SIG-M5 (cell line): ENCODE data around the gene CYTIP.

ENCODE experiments used
- DNase-seq: peaks from one replicate; lab custom pipeline; 2025; lab: John Stamatoyannopoulos, UW

The CYTIP gene

GRCh38 chr2:157463002-157463401 lies 19.1 kb upstream of the CYTIP start:
- DNase-seq: no peak

- no peak for DNase-seq
These were observed 17.0 kb upstream of the CYTIP start for GRCh38 chr2:157460897-157461296.

- no peak for DNase-seq
These were observed 16.5 kb upstream of the CYTIP start for GRCh38 chr2:157460384-157460837.

- DNase-seq: no peak
These were observed 15.6 kb upstream of the CYTIP start for GRCh38 chr2:157459486-157459885.

GRCh38 chr2:157447741-157448140 lies 3.9 kb upstream of the CYTIP start:
- no peak for DNase-seq

- no peak for DNase-seq
These were observed 3.1 kb upstream of the CYTIP start for GRCh38 chr2:157447031-157447430.

- DNase-seq: no peak
These were observed 752 bp upstream of the CYTIP start for GRCh38 chr2:157444641-157445040.

- no peak for DNase-seq
These were observed 799 bp downstream of the CYTIP start for GRCh38 chr2:157443090-157443489.

GRCh38 chr2:157442636-157443035 lies 1.3 kb downstream of the CYTIP start:
- no peak for DNase-seq

- DNase-seq: no peak
These were observed 1.7 kb downstream of the CYTIP start for GRCh38 chr2:157442191-157442590.

GRCh38 chr2:157441072-157441454 lies 2.8 kb downstream of the CYTIP start:
- DNase-seq: no peak

GRCh38 chr2:157440404-157441071 lies 3.4 kb downstream of the CYTIP start:
- no peak for DNase-seq

- no peak for DNase-seq
These were observed 4.1 kb downstream of the CYTIP start for GRCh38 chr2:157439824-157440186.

GRCh38 chr2:157438863-157439823 lies 4.7 kb downstream of the CYTIP start:
- no peak for DNase-seq

GRCh38 chr2:157433394-157433793 lies 10.5 kb downstream of the CYTIP start:
- no peak for DNase-seq

GRCh38 chr2:157432475-157433106 lies 11.3 kb downstream of the CYTIP start:
- DNase-seq: no peak

GRCh38 chr2:157431176-157431575 lies 12.7 kb downstream of the CYTIP start:
- no peak for DNase-seq

- DNase-seq: no peak
These were observed 15.3 kb downstream of the CYTIP start for GRCh38 chr2:157428500-157429175.

- DNase-seq: no peak
These were observed 16.0 kb downstream of the CYTIP start for GRCh38 chr2:157427922-157428303.

- no peak for DNase-seq
These were observed 16.6 kb downstream of the CYTIP start for GRCh38 chr2:157427003-157427921.

GRCh38 chr2:157426477-157426994 lies 17.4 kb downstream of the CYTIP start:
- no peak for DNase-seq
